Measurements from ENCODE around the gene CAMKMT. TPM values are rescaled to one million over a fixed set of nuclear protein-coding genes. Genes with fewer than 3 reads are reported as not detected.

Gene CAMKMT
- total and polyA plus RNA-seq, 9 of the 15 experiments (the other 6 are each of a cell fraction or from before 2014, with no cell fraction given): 1.6 to 15.3 (median 7.4) TPM

- no peaks in the 10 kb centered on the region for H3K4me1 ChIP-seq (replicated peaks in 1 of 2; ENCODE audit: control insufficient read depth in 2 of 2, insufficient read depth in 2 of 2, low read length in 2 of 2)
- H3K9ac ChIP-seq (ENCODE audit: insufficient read depth in 1 of 2, low read depth in 2 of 2, low read length in 2 of 2): no peak overlapping the region
- ChIA-PET CTCF (ENCODE audit: low intra/inter-chr PET ratio) (no interaction called here), POLR2A (no interaction called here)
- in situ Hi-C loops (cut with MboI): no loop called here
- H3K4me3 ChIP-seq: no peak overlapping the region
- no peak for DNase-seq (ENCODE audit: extremely low read depth in 1 of 4, low spot score in 3 of 4)
- intact Hi-C loops (cut with micrococcal nuclease): no loop called here
- H3K27me3 ChIP-seq (ENCODE audit: control insufficient read depth in 2 of 2, insufficient read depth in 2 of 2, low read length in 2 of 2): no peaks in the 10 kb centered on the region
- no peaks in the 10 kb centered on the region for H3K9me3 ChIP-seq (replicated peaks; ENCODE audit: control insufficient read depth, insufficient read depth, low read depth, low read length)
- no peak for FAIRE-seq
- H2AFZ ChIP-seq (ENCODE audit: low read depth, low read length): no peak overlapping the region
- no peaks in the 10 kb centered on the region for H3K36me3 ChIP-seq (ENCODE audit: control insufficient read depth, insufficient read depth, low read length)
- no peak for TF ChIP-seq ZNF77 (CRISPR knock-in tag; IDR thresholded peaks at IDR 0.05)
- TF ChIP-seq PURB (CRISPR knock-in tag; IDR thresholded peaks at IDR 0.05; ENCODE audit: low read depth): no peak
- TF ChIP-seq HMGN3 (IDR thresholded peaks at IDR 0.05; ENCODE audit: borderline replicate concordance, extremely low read depth, insufficient read length, low read depth, low read length): no peak
- no peak for TF ChIP-seq FOXA1 (IDR thresholded peaks at IDR 0.05; ENCODE audit: borderline replicate concordance)
- no peak for TF ChIP-seq DIDO1 (tag; IDR thresholded peaks at IDR 0.05; ENCODE audit: low read depth)
- no peak for TF ChIP-seq JUNB (CRISPR knock-in tag; conservative IDR thresholded peaks at IDR 0.05)
- no peak for TF ChIP-seq OTX1 (CRISPR knock-in tag; IDR thresholded peaks at IDR 0.05)
- TF ChIP-seq ZNF239 (CRISPR knock-in tag; IDR thresholded peaks at IDR 0.05): no peak
- TF ChIP-seq FOXK1 (CRISPR knock-in tag; IDR thresholded peaks at IDR 0.05; ENCODE audit: borderline replicate concordance): no peak
- TF ChIP-seq TRIM24 (IDR thresholded peaks at IDR 0.05): no peak
- TF ChIP-seq PHF20 (IDR thresholded peaks at IDR 0.05; ENCODE audit: partially characterized antibody): no peak
- ATAC-seq: no peak
- no peaks in the 10 kb centered on the region for H4K20me1 ChIP-seq (replicated peaks; ENCODE audit: control insufficient read depth, insufficient read depth, low read length)
- no peaks in the 10 kb centered on the region for H3K79me2 ChIP-seq (ENCODE audit: control insufficient read depth, insufficient read depth, low read length)
- no peak overlapping the region for H3K4me2 ChIP-seq (ENCODE audit: insufficient read depth, low read length)
- 24% methylated on average over 1 of the region's 1 CpG for WGBS (ENCODE audit: insufficient coverage, low coverage, missing lambda C conversion rate)
- H3K27ac ChIP-seq (ENCODE audit: extremely low read depth, low read depth, low read length): no peak overlapping the region
- H3K9me1 ChIP-seq (ENCODE audit: control insufficient read depth, insufficient read depth, low read length): no peaks in the 10 kb centered on the region
- BruUV-seq (replicated peaks): no TSS peak
These were observed 250.5 kb downstream of the CAMKMT start for GRCh38 chr2:44612276-44612675.
